GM12864 (cell line): ENCODE measurements around the gene COL18A1.
"Not testable (repeated sequence)": the region's sequence is repeated elsewhere in the genome, so short reads cannot be mapped to it uniquely, and the experiment has no call there.

ENCODE experiments used
- DNase-seq: peaks from one replicate; pipeline ENCODE4 v3.0.0-alpha.2; 2011; ENCODE audit warnings: low read depth
- H3K4me3 ChIP-seq: 2 replicates; pipeline ENCODE4 v1.5.1; 2011; ENCODE audit warnings: mild to moderate bottlenecking, low read depth, low read length, control low read depth
- CTCF ChIP-seq: IDR thresholded peaks from 2 replicates; pipeline ENCODE4 v1.5.1; 2011; ENCODE audit warnings: low read depth, mild to moderate bottlenecking, moderate library complexity, low read length, control low read depth, inconsistent platforms; ENCODE audit errors: missing control alignments

COL18A1 gene

GRCh38 chr21:45528028-45528705, 123.2 kb downstream of the COL18A1 start:
- H3K4me3 ChIP-seq: no peak overlapping the region
- TF ChIP-seq CTCF: no peak
- DNase-seq: no peak

GRCh38 chr21:45528981-45529784, 124.2 kb downstream of the COL18A1 start:
- DNase-seq: no peak
- H3K4me3 ChIP-seq: no peak overlapping the region
- no peak for TF ChIP-seq CTCF

GRCh38 chr21:45529785-45530422, 124.9 kb downstream of the COL18A1 start:
- no peak for DNase-seq
- H3K4me3 ChIP-seq: no peak overlapping the region
- TF ChIP-seq CTCF: no peak

GRCh38 chr21:45530423-45531113, 125.6 kb downstream of the COL18A1 start:
- H3K4me3 ChIP-seq: no peak overlapping the region
- no peak for TF ChIP-seq CTCF
- DNase-seq: no peak

- not testable (repeated sequence) for H3K4me3 ChIP-seq, DNase-seq
Observed at GRCh38 chr21:45531114-45531392, 126.1 kb downstream of the COL18A1 start.

- no peak overlapping the region for H3K4me3 ChIP-seq
- DNase-seq: no peak
- no peak for TF ChIP-seq CTCF
Observed at GRCh38 chr21:45531393-45532215, 126.6 kb downstream of the COL18A1 start.
